GM23338 (cell line): ENCODE measurements around the gene NAGA. TPM values are rescaled to one million over a fixed set of nuclear protein-coding genes. Genes with fewer than 3 reads are reported as not detected.

Experiments used
- ATAC-seq: fragments of 200-7000 bp; cut with Tn5 transposase; 3 replicates; pipeline ENCODE4 v1.9.1; 2020
- DNase-seq: peaks from one replicate; pipeline ENCODE4 v3.0.0-alpha.2; 2015; ENCODE audit warnings: low spot score
- H2AFZ ChIP-seq: fragments of 200-600 bp; sonication (generic); 2 replicates; pipeline ENCODE4 v1.8.0; 2016; ENCODE audit warnings: antibody characterized with exemption, mild to moderate bottlenecking, moderate library complexity
- H3F3A ChIP-seq: fragments of 200-600 bp; sonication (generic); replicated peaks from 2 replicates; pipeline ENCODE4 v1.8.0; 2017; ENCODE audit warnings: antibody characterized with exemption, mixed run types, low read depth
- H3K27ac ChIP-seq: fragments of 200-600 bp; sonication (generic); 2 replicates; pipeline ENCODE4 v1.6.1; 2016; ENCODE audit warnings: low read depth
- H3K27me3 ChIP-seq: fragments of 200-600 bp; sonication (generic); 2 replicates; pipeline ENCODE4 v1.8.0; 2016; ENCODE audit warnings: mild to moderate bottlenecking, mixed run types, moderate library complexity; ENCODE audit not compliant: insufficient read depth
- H3K36me3 ChIP-seq: fragments of 200-600 bp; sonication (generic); 2 replicates; pipeline ENCODE4 v1.8.0; 2016; ENCODE audit warnings: mild to moderate bottlenecking; ENCODE audit not compliant: insufficient read depth
- H3K4me1 ChIP-seq: fragments of 200-600 bp; sonication (generic); 2 replicates; pipeline ENCODE4 v1.8.0; 2016; ENCODE audit warnings: mild to moderate bottlenecking, moderate library complexity; ENCODE audit not compliant: insufficient read depth
- H3K4me2 ChIP-seq: fragments of 200-600 bp; sonication (generic); 2 replicates; pipeline ENCODE4 v1.7.1; 2017; ENCODE audit warnings: mixed run types
- H3K4me3 ChIP-seq: fragments of 200-600 bp; sonication (generic); 2 replicates; pipeline ENCODE4 v1.6.1; 2016; ENCODE audit warnings: mixed run types
- H3K79me2 ChIP-seq: fragments of 200-600 bp; sonication (generic); replicated peaks from 2 replicates; pipeline ENCODE4 v1.8.0; 2017; ENCODE audit warnings: mild to moderate bottlenecking; ENCODE audit not compliant: insufficient read depth
- H3K9me2 ChIP-seq: fragments of 200-600 bp; sonication (generic); 2 replicates; pipeline ENCODE4 v1.8.0; 2017; ENCODE audit not compliant: insufficient read depth
- H4K20me1 ChIP-seq: fragments of 200-600 bp; sonication (generic); replicated peaks from 2 replicates; pipeline ENCODE4 v1.8.0; 2017; ENCODE audit warnings: mild to moderate bottlenecking; ENCODE audit not compliant: insufficient read depth
- H3K27ac Mint-ChIP-seq: 2 replicates; pipeline ENCODE4 v1.8.0; 2020; ENCODE audit warnings: inconsistent platforms, mild to moderate bottlenecking, moderate library complexity, mixed read lengths
- H3K27me3 Mint-ChIP-seq: 3 replicates; pipeline ENCODE4 v1.8.0; 2022; ENCODE audit warnings: low read depth, mild to moderate bottlenecking, moderate library complexity, mixed read lengths, inconsistent platforms; ENCODE audit not compliant: insufficient read depth, poor library complexity
- H3K36me3 Mint-ChIP-seq: 3 replicates; pipeline ENCODE4 v1.8.0; 2021; ENCODE audit warnings: low read depth, mild to moderate bottlenecking, inconsistent platforms, moderate library complexity, mixed read lengths
- H3K4me1 Mint-ChIP-seq: 3 replicates; pipeline ENCODE4 v1.8.0; 2020; ENCODE audit warnings: mild to moderate bottlenecking, inconsistent platforms, mixed read lengths
- H3K4me3 Mint-ChIP-seq: 3 replicates; pipeline ENCODE4 v1.8.0; 2021; ENCODE audit warnings: moderate library complexity, mild to moderate bottlenecking, inconsistent platforms, mixed read lengths
- H3K9me3 Mint-ChIP-seq: 3 replicates; pipeline ENCODE4 v1.8.0; 2020; ENCODE audit warnings: moderate library complexity, mild to moderate bottlenecking, inconsistent platforms, mixed read lengths
- ETS1 ChIP-seq: IDR thresholded peaks from 2 replicates; pipeline ENCODE4 v1.6.1; 2016; ENCODE audit warnings: antibody characterized with exemption
- EZH2phosphoT487 ChIP-seq: fragments of 200-600 bp; sonication (generic); IDR thresholded peaks from one replicate; pipeline ENCODE4 v1.8.1; 2018; ENCODE audit warnings: antibody characterized with exemption; ENCODE audit not compliant: unreplicated experiment
- JUNB ChIP-seq: IDR thresholded peaks from one replicate; pipeline ENCODE4 v1.6.1; 2016; ENCODE audit warnings: antibody characterized with exemption; ENCODE audit not compliant: unreplicated experiment
- POLR2AphosphoS5 ChIP-seq: IDR thresholded peaks from 2 replicates; pipeline ENCODE4 v1.6.1; 2016; ENCODE audit warnings: antibody characterized with exemption, low read depth
- STAT1 ChIP-seq: IDR thresholded peaks from one replicate; pipeline ENCODE4 v1.6.1; 2016; ENCODE audit warnings: antibody characterized with exemption; ENCODE audit not compliant: unreplicated experiment
- ZNF114 ChIP-seq: fragments of 250-450 bp; sonication (Bioruptor Pico); IDR thresholded peaks from 2 replicates; pipeline ENCODE4 v1.5.0; 2020; ENCODE audit warnings: mild to moderate bottlenecking, moderate library complexity
- ZNF331 ChIP-seq: fragments of 250-450 bp; sonication (Bioruptor Pico); IDR thresholded peaks from 2 replicates; pipeline ENCODE4 v1.5.0; 2020; ENCODE audit warnings: low read depth, mild to moderate bottlenecking, moderate library complexity
- ZNF462 ChIP-seq: fragments of 250-450 bp; sonication (Bioruptor Pico); IDR thresholded peaks from 2 replicates; pipeline ENCODE4 v1.5.0; 2020; ENCODE audit warnings: mild to moderate bottlenecking, moderate library complexity
- polyA plus RNA-seq: library from polyadenylated mRNA; unstranded; fragments of >200 nt; fragmentation: Nextera tagmentation; extraction: Ambion mirVana; gene quantifications from 2 replicates; pipeline ENCODE4 v1.2.1, GENCODE V29; 2016
- total RNA-seq: library from RNA; depleted of rRNA; stranded (reverse); fragments of >200 nt; shearing (Covaris generic); gene quantifications from 2 replicates; pipeline ENCODE4 v1.2.3, GENCODE V29; 2014
- TF ChIP-seq, protein P1 (sequence below), 2 experiments: fragments of 200-600 bp in 1 of 2; sonication (generic) in 1 of 2; conservative IDR thresholded peaks; 2 replicates each; pipeline versions ENCODE4 v1.5.1 to v1.6.1; 2016 to 2017; ENCODE audit warnings: antibody characterized with exemption in 2 of 2, low read depth in 2 of 2, mild to moderate bottlenecking in 2 of 2, moderate library complexity in 1 of 2
- TF ChIP-seq, protein P2 (sequence below): IDR thresholded peaks from one replicate; pipeline ENCODE4 v1.6.1; 2018; ENCODE audit warnings: antibody characterized with exemption; ENCODE audit not compliant: unreplicated experiment

NAGA gene
- total and polyA plus RNA-seq, 2 experiments from 2014 or later: 6.3 to 21.4 TPM

- TF ChIP-seq STAT1 (no peak), ZNF114 (no peak), EZH2phosphoT487 (no peak), ETS1 (no peak), POLR2AphosphoS5 (no peak), ZNF462 (CRISPR knock-in tag) (no peak), JUNB (no peak), ZNF331 (CRISPR knock-in tag) (no peak)
- TF ChIP-seq, protein P1, sequence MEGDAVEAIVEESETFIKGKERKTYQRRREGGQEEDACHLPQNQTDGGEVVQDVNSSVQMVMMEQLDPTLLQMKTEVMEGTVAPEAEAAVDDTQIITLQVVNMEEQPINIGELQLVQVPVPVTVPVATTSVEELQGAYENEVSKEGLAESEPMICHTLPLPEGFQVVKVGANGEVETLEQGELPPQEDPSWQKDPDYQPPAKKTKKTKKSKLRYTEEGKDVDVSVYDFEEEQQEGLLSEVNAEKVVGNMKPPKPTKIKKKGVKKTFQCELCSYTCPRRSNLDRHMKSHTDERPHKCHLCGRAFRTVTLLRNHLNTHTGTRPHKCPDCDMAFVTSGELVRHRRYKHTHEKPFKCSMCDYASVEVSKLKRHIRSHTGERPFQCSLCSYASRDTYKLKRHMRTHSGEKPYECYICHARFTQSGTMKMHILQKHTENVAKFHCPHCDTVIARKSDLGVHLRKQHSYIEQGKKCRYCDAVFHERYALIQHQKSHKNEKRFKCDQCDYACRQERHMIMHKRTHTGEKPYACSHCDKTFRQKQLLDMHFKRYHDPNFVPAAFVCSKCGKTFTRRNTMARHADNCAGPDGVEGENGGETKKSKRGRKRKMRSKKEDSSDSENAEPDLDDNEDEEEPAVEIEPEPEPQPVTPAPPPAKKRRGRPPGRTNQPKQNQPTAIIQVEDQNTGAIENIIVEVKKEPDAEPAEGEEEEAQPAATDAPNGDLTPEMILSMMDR (conservative IDR thresholded peaks at IDR 0.05; ENCODE audit: low read depth in 2 of 2): no peak
- TF ChIP-seq, protein P2, sequence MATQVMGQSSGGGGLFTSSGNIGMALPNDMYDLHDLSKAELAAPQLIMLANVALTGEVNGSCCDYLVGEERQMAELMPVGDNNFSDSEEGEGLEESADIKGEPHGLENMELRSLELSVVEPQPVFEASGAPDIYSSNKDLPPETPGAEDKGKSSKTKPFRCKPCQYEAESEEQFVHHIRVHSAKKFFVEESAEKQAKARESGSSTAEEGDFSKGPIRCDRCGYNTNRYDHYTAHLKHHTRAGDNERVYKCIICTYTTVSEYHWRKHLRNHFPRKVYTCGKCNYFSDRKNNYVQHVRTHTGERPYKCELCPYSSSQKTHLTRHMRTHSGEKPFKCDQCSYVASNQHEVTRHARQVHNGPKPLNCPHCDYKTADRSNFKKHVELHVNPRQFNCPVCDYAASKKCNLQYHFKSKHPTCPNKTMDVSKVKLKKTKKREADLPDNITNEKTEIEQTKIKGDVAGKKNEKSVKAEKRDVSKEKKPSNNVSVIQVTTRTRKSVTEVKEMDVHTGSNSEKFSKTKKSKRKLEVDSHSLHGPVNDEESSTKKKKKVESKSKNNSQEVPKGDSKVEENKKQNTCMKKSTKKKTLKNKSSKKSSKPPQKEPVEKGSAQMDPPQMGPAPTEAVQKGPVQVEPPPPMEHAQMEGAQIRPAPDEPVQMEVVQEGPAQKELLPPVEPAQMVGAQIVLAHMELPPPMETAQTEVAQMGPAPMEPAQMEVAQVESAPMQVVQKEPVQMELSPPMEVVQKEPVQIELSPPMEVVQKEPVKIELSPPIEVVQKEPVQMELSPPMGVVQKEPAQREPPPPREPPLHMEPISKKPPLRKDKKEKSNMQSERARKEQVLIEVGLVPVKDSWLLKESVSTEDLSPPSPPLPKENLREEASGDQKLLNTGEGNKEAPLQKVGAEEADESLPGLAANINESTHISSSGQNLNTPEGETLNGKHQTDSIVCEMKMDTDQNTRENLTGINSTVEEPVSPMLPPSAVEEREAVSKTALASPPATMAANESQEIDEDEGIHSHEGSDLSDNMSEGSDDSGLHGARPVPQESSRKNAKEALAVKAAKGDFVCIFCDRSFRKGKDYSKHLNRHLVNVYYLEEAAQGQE: no peak
- H3K36me3 Mint-ChIP-seq: peaks cover 73% of the 10 kb centered on the region
- DNase-seq: no peak
Measured at GRCh38 chr22:42061041-42061440, 9.6 kb downstream of the NAGA start.

More at GRCh38 chr22:42061041-42061440, 9.6 kb downstream of the NAGA start:
- Mint-ChIP-seq H3K27ac (no peak overlapping the region), H3K9me3 (peaks cover 29% of the 10 kb centered on the region), H3K4me1 (peaks cover 10% of the 10 kb centered on the region), H3K4me3 (no peak overlapping the region), H3K27me3 (peaks cover 8% of the 10 kb centered on the region)
- no peak overlapping the region for H3K27ac ChIP-seq
- no peak overlapping the region for H3K4me2 ChIP-seq
- H3K36me3 ChIP-seq: peaks cover 3% of the 10 kb centered on the region; the same call in 1 of the 2 replicates
- no peak overlapping the region for H2AFZ ChIP-seq
- H3F3A ChIP-seq: no peaks in the 10 kb centered on the region
- H4K20me1 ChIP-seq: no peaks in the 10 kb centered on the region
- H3K4me1 ChIP-seq: peaks cover 9% of the 10 kb centered on the region
- no peaks in the 10 kb centered on the region for H3K27me3 ChIP-seq
- no peak for ATAC-seq
- H3K4me3 ChIP-seq: no peak overlapping the region
- peaks cover 5% of the 10 kb centered on the region; the same call in 1 of the 2 replicates for H3K9me2 ChIP-seq
- no peaks in the 10 kb centered on the region for H3K79me2 ChIP-seq
